DMS79 treated with DMSO at 0.1 percent for 48 hours (cell line): Measurements from ENCODE around the gene NMT2.
"Not testable (repeated sequence)": the region's sequence is repeated elsewhere in the genome, so short reads cannot be mapped to it uniquely, and the experiment has no call there.

ENCODE experiments used
- DNase-seq: peaks from one replicate; lab custom pipeline; 2025; lab: John Stamatoyannopoulos, UW

The NMT2 gene

DNA sequence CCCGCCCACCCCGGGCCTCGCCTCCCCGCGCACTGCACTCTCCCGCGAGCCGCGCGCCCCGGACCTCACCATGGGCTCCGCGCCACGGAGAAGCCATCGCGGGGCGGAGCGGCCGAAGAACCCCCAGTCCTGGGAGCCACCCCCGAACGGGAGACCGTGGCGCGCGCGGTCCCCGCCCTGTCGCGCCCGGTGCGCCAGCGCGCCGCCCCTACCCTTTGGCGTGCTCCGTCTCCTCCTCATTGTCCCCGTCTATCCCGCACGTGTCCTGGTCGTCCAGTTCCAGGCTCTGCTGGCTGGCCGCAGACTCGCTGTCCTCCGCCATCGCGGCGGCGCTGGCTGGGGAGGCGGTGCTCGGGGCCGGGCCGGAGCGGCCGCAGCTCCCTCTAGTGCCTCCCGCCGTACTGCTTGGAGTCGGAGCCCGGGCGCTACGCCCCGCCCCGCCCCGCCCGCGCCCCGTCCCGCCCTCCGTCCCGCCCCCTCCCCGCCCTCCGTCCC, at the start of gene NMT2:
TSS of gene NMT2 (minus strand) at position 403 of the 495 bp plus-strand sequence. CDS start at position 322, 81 bp downstream.
- peak; percentile 48 for DNase-seq

DNA sequence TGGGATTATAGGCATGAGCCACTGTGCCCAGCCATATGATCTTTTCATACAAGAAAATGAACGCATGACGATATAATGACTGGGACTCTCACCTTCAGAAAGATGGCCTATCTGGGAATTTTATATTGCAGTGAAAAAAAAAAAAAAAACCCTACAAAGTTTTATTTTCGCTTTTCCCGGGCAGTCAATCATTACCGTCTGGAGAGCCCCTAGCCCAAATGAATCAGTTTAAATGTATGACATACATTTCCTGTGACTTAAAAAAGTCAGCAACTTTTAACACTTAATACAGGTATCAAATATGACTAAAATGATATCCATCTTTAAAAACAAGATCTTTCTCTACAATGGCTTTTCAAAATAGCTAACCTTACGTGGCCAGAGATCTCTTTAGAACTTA, 48.2 kb upstream of the NMT2 start:
- no peak for DNase-seq

DNA sequence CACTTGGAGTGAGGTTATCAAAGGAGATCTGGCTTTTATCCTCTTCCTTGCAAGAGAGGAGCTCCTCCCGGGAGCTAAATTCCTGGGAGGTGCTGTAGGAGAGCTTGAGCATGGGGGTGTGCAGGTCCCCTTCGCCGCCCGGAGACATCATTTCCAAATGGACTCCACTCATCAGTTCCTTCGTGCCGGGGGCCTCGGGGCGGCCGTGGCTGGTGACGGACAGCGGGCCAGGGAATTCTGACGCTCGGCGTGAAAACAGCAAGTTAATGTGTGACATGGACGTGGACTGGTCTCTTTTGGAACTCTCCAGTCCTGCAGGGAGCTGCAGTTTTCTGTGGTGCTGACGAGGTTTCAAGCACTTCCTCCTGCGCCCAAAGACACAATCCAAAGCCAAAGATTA, 45.7 kb upstream of the NMT2 start:
- no peak for DNase-seq

DNA sequence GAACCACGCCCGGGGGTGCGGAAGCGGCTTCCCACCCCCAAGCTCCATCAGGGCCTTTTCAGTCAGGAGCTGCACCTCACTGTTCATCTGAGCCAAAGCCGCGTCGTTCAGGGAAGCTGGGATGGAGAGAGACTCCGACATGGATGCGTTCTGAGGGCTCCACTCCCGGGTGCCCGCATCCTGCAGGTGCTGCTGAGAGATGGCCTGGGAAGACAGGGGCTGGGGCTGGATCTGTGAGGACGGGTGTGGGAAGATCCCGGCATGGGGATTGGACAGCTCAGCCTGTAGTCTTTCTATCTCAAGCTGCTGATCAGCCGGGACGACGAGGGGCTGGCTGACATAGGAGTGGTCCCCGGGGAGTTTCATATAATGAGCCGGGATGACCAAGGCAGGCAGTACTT, 45.0 kb upstream of the NMT2 start:
- no peak for DNase-seq

DNA sequence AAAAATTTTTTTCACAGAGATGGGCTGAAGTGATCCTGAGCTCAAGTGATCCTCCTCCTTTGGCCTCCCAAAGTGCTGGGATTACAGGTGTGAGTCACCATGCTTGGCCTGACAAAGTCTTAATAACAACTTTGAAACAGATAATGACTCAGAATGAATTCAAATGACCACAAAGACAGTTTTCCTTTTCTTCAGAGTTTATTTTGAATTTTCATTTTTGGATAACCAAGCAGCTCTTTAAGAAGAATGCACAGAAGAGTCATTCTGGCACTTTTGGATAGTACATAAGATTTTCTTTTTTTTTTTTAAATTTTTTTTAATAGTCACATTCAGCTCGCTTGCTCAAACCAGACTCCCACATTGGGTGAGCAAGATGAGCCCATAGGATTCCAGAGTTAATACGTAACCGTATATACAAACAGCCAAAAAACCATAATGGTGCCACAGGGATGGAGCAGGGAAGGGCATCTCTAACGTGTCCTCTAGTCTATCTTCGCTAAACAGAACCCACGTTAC, 43.0 kb upstream of the NMT2 start:
- no peak for DNase-seq

DNA sequence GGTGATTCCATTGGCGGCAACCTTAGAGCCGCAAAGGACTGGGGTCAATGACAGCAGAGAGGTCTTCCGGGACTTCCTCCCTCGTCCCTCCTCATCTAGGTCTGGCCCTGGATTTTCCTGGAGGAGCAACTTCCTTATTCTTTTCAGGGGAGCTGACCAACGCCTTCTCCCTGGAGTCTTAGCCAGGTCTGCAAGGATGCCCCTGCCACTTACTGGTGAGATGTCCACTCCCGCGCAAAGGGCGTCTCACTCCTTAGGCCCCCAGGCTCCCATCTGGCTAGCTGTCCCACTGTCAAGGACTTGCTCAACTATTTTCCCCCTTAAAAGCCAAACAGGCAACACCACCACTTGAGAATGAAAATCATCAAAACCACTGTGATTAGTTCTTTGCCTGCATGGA, 42.0 kb upstream of the NMT2 start:
- no peak for DNase-seq

DNA sequence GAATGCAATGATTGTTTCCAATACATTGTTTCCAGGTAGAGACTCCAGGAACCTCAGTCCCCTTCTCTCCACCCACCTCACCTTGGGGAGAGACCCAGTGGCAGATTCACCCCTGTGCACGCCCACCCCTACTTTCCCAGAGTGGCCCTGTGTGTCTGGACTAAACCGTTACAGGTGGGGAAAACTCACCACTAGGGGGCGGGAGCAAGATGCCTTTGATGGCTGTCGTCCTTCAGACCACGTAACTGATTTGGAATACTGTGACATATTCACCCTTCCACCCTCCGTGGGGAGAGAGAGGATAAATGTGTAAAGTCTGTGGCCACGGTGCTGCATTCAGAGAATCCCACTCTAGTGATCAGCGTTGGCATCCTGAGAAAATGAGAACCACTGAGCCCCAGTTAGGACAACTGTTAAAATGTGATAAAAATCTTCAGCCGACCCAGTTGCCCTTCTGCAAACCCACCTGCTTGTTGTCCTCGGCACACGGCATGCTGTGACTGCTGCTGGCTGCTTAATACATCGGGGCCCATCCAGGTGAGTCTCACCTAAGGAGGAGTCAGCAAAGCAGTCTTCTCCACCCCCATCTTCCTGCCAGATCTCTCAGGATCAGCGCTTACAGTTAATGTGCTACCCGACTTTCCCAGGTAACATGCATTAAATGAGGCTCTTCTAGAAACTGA, 41.5 kb upstream of the NMT2 start:
- peak; percentile 15 for DNase-seq

DNA sequence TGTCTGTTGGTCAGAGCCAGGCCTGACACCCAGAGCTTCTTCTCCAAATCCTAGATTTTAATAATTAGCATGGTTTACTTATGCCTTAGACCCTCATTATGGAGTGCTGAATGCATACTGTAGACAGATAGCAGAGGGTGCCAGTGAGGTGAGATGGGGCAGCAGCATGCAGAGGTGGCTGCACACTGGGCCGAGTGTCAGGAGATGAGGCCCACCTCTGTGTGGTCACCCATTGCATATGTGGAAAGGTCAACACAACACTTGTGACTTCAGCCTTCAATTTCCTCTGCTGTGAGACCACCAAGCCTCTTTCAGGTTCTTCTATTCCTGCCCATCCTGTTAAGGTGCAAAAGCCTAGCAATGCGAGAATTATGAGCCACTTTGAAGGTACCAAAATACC, 39.7 kb upstream of the NMT2 start:
- no peak for DNase-seq

DNA sequence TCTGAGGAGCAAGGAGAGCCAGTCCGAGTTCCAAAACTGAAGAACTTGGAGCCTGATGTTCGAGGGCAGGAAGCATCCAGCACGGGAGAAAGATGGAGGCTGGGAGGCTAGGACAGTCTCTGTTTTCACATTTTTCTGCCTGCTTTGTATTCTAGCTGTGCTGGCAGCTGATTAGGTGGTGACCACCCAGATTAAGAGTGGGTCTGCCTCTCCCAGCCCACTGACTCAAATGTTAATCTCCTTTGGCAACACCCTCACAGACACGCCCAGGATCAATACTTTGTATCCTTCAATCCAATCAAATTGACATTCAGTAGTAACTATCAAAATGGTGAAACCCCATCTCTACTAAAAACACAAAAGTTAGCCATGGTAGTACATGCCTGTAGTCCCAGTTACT, 38.9 kb upstream of the NMT2 start:
- not testable (repeated sequence) for DNase-seq

DNA sequence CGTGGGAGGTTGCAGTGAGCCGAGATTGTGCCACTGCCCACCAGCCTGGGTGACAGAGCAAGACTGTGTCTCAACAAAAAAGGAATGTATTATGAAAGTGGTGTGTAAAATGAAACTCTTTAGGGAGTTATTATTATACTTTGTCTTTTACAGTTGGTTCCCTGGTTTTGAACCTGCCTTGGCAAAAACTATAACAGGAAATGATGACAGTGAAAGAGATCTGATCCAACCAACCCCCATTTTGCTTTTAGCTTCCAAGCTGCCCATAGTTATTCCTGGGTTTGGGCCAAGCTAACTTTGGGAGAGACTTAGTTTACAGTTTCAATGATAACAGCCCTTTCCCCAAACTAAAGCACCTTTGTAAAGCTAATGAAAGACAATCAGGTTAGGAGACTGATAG, 34.1 kb upstream of the NMT2 start:
- no peak for DNase-seq

DNA sequence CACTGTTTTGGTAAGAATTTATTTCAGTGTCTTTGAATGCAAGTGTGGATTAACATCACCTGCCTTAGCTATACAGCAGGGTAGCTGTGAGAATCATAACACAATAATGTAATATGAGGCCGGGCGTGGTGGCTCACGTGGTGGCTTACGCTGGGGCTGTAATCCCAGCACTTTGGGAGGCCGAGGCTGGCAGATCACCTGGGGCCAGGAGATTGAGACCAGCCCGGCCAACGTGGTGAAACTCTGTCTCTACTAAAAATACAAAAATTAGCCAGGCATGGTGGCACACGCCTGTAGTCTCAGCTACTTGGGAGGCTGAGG, 33.8 kb upstream of the NMT2 start:
- DNase-seq: not testable (repeated sequence)

DNA sequence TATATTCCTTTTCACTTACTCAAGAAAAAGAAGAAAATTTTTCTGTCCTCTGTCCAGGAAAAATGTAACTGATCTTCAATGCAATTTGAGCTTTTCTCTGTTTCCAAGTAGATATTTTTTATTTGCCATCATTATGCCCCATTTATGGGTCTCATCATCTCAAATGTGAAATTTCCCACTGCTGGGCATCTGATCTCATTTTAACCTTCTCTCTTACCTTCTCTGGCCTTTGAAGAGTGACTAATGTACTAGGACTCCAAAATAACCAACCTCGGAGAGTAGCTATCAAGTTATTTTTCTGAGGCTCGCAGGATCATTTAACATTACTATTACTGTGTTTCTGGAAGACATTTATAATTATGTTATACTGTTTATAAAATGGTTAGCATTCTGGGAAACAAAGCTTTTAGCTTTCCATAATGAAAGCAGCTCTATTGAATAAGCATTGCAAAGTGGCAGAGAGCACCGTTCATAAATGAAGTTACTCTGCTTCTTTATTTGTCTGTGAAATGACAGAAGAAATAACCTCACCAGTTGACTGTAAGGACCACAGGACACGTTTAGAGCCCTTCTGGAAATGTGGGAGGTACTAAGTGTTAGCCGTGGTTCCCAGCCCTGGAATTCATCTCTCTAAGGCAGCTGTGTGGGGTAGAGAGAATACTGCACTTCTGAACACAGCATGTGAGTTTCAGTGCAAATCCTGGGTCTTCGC, 33.3 kb upstream of the NMT2 start:
- DNase-seq: no peak

DNA sequence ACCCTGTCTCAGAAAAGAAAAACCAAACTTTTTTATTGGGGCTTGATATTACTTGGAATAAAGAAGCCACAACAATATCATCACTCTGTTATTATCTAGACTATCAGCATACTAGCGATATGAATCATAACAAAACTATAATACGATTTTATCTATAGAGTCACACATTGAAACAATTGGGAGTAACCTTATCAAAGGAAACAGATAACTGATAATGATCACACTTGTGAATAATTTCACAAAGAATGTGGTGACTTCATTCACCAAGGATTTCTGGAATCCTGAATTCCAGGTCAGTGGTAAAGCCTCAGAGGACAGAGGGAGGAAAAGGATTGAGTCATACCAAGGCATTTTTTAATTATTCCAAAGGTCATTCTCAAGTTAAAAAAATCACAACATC, 32.1 kb upstream of the NMT2 start:
- no peak for DNase-seq

DNA sequence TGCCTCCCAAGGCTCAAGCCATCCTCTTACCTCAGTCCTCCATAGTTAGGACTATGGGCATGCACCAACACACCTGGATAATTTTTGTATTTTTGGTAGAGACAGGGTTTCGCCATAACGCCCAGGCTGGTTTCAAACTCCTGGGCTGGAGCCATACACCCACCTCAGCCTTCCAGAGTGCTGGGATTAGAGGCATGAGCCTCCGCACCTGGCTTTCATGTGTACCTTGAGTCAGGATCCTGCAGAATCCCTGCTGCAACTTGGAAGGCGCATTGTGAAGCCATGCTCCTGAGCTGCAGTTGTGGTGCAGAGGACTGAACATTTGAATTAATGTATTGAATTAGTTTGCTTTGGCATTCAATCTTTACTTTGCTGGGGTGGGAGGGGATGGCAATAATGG, 29.4 kb upstream of the NMT2 start:
- no peak for DNase-seq

DNA sequence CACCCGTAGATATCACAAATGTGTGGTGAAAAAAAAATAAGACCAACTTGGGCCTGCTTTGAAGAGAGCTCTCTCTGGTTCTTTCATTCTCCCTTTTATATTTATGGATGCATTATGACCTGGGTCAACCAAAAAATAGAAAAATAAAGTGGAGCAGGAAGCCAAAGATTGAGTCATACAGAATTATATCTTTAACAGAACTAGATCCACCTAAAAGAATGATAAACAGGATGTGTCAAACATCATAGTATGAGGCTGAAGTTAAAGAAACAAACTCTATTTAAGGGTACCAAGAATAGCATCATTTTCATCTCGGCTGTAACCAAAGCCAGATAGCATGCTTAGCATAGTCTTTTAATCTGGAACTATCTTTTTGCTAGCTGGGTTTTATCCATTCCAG, 28.8 kb upstream of the NMT2 start:
- no peak for DNase-seq

DNA sequence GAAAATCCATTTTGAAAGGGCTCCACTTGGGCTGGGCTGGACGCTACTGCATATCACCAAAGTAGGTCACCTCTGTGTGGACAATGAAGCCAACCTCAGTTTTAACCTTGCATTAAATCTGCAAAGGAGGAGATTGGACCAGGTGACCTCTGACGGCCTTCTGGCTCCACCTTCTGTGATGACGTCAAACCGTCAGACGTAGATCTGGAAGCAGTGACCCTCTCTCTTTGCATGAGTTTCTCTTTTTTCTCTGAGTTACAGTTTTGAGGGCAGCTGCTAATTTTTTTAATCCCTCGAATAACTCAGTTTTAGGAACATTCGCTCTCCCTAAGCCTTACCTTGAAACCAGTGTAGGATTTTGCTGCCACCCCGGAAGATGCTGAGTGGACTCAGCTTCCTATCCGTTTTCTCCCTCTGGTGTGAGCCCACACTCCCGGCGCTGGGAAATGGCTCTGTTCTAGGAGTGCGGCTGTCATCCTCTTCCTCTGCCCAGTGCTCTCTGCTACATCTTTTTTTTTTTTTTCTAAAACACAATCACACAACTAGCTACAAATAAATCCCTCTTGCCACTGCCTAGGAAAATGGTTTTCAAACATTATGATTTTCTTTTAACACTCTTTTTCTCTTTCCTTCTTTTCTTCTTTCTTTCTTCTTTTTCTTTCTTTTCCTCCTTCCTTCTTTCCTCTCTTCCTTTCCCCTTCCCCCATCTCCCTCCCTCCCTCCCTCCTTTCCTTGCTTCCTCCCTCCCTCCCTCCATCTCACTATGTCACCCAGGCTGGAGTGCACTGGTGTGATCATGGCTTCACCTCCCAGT, 27.7 kb upstream of the NMT2 start:
- no peak for DNase-seq

DNA sequence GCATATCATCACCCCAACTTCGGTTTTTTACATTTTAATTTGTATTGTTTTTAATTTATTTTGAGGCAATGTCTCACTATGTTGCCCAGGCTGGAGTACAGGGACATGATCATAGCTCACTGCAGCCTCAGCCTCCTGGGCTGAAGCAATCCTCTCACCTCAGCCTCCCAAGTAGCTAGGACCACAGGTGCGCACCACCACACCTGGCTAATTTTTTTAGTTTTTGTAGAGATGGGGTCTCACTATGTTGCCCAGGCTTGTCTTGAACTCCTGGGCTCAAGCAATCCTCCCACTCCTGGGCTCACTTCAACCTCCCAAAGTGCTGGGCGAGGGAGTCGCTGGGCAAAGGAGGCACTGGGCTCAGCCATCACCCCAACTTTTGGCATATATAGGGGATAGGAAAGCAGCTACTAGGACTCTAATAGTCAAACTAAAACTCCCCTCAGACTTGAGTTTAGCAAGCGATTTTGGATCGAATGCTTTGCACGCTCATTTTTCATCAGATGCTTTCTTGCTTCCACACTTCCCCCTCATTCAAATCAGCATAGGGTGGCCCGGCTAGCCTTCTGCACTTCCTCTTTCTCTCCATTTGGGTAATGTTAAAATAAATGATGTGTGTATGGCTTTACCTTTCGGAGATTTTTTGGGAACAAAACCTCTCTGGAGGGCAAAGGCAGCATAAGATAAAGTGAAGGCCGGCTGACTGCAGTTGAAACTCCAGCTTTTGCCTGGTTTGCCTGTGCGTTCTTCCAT, 20.8 kb upstream of the NMT2 start:
- DNase-seq: no peak

DNA sequence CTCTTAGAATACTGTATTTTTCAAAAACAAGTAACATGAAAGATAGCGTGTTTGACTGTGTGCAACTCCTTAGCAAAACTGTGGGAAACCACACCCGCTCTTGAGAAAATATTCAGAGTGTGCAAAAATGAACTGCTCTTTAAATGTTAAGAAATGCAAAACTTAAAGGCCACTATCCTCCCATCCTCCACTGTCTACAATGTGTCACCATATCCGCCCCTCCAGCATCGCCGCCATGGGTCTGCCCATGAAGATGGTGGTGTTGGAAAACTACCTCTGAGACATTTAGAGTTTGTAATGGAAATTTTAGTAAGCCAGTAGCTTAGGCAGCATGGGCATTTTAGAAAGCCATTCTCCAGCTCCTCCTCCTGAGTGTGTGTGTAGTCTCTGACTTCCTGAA, 20.1 kb upstream of the NMT2 start:
- DNase-seq: no peak

DNA sequence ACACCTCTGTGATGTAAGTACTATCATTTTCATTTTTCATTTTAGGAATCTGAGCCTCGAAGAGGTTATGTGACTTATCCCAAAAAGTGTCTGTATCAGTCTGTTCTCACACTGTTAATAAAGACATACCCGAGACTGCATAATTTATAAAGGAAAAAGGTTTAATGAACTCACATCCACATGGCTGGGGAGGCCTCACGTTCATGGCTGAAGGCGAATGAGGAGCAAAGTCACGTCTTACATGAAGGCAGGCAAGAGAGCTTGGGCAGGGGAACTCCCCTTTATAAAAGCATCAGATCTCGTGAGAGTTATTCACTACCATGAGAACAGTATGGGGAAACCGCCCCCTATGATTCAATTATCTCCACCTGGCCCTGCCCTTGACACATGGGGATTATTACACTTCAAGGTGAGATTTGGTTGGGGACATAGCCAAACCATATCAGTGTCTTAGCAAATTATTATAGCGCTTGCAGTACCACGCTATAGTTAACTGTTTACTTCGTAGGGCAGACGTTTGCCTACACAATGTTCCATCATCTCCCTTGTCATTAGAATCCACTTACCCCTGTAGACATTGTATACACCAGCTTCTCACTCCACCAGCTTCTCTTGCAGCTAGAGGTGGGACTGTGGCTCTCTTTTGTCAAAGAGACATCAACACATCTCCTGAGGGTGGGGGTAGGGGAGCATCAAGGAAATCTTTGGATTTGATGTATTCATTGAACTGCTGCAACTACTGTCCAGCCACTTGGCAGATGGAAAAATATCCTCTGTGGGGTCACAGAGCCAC, 15.4 kb upstream of the NMT2 start:
- DNase-seq: no peak

DNA sequence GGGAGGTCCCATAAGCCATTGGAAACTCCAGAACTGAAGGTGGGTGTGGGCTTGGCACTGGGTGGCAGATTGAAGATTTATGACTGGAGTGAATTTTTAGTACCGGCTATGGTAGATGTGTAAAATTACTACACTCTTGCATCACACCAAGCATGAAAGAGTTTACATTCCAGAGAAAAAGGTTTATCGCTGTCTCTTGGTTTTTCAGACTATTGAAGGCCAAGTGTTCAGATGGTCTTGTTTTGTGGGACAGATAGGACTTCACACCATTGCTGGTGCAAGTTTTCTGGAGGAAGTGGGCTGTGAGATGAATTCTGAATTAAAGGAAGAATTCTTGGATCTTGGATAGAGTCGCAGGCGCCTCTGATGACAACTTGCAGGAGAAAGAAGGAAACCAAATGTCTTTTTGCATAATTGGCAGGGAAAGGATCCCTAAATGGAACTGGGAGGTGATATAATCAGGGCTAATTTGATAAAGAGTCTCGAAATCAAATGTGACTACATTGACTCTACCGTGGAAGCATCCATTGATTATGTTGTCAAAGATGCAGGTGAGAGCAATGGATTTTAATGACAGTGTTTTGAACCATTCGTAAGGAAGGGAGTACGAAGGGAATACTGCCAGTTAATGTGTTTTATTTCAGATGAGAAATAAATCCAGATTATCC, 14.2 kb upstream of the NMT2 start:
- no peak for DNase-seq
